OCI-LY1 (cell line): Measurements from ENCODE around the gene SLC27A4.

Source experiments
- EZH2 ChIP-seq: fragments of 200-600 bp; sonication (generic), shearing (Covaris generic); IDR thresholded peaks from 2 replicates; pipeline ENCODE4 v1.8.0; 2017; ENCODE audit warnings: borderline replicate concordance, mixed run types, mild to moderate bottlenecking, antibody characterized with exemption, low read length, moderate library complexity, mixed read lengths
- TF ChIP-seq, protein P1 (sequence below): fragments of 200-600 bp; sonication (generic), shearing (Covaris generic); IDR thresholded peaks from 2 replicates; pipeline ENCODE4 v1.5.1; 2017; ENCODE audit warnings: mild to moderate bottlenecking, antibody characterized with exemption, low read length, moderate library complexity, mixed read lengths

DNA sequence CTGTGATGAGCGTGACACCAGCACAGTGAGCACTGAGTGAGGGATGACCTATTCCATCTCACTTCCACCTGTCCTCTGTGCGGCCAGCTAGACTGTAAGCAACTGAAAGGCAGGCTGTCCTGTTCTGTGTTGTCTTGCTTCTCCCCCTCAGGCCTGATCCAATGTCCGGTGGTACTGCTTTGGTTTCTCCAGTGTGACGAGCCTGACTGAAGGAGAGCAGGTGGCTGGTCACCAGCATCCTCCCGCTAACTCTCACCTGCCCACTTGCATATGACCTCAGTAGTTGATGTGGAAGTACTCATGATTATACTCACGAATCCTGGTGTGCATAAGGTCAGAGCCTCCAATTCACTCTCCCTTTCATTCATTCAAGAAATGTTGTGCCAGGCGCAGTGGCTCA, 2.4 kb upstream of the SLC27A4 start:
- TF ChIP-seq, protein P1, sequence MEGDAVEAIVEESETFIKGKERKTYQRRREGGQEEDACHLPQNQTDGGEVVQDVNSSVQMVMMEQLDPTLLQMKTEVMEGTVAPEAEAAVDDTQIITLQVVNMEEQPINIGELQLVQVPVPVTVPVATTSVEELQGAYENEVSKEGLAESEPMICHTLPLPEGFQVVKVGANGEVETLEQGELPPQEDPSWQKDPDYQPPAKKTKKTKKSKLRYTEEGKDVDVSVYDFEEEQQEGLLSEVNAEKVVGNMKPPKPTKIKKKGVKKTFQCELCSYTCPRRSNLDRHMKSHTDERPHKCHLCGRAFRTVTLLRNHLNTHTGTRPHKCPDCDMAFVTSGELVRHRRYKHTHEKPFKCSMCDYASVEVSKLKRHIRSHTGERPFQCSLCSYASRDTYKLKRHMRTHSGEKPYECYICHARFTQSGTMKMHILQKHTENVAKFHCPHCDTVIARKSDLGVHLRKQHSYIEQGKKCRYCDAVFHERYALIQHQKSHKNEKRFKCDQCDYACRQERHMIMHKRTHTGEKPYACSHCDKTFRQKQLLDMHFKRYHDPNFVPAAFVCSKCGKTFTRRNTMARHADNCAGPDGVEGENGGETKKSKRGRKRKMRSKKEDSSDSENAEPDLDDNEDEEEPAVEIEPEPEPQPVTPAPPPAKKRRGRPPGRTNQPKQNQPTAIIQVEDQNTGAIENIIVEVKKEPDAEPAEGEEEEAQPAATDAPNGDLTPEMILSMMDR = no peak
- no peak for TF ChIP-seq EZH2
